HG02763 (cell line): ENCODE results near the gene SENP2.

Source experiments
- ATAC-seq: cut with Tn5 transposase; IDR thresholded peaks from one replicate; pipeline ENCODE4 v1.9.1; 2021; ENCODE audit warnings: mild to moderate bottlenecking, moderate library complexity; ENCODE audit not compliant: unreplicated experiment

Gene SENP2

DNA sequence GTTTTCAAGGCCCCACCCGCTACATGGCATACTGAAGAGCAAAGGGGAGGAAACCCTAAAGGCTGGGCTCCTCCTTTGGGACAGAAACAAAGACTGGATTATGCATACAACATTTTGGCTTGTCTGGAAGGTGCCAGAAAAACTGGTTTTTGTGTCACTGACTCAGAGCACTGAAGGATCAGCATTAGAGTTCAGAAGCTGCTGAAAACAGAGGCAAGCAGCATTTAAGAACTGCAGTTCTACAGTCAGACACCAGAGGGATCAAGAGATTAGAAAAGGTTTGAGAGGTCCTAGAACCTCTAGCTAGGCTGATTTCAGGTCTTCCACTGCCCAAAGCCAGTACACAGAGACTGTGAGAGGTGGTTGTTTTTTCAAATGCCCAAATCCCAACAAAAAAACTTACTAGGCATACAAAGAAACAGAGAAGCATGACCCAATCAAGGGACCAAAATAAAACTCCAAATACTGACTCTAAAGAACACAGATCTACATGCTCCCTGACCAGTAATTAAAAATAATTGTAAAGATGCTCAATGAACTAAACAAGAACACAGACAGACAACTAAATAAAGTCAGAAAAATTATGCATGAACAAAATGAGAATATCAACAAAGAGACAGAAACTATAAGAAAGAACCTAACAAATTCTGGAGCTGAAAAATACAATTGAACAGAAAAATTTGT lies 91.2 kb downstream of the SENP2 start:
- no peak for ATAC-seq

DNA sequence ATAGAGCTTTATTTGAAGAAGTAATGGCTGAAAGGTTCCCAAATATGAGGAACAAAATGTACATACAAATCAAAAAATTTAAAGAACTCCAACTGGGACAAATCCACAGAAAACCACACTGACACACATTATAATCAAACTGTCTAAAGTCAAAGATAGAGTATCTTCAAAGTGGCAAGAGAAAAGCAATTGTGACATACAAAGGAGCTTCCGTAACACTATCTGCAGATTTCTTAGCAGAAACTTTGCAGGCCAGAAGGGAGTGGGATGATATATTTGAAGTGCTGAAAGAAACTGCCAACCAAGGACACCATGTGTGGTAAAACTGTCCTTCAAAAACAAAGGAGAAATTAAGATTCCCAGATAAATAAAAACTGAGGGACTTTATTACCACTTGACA lies 91.9 kb downstream of the SENP2 start:
- no peak for ATAC-seq

DNA sequence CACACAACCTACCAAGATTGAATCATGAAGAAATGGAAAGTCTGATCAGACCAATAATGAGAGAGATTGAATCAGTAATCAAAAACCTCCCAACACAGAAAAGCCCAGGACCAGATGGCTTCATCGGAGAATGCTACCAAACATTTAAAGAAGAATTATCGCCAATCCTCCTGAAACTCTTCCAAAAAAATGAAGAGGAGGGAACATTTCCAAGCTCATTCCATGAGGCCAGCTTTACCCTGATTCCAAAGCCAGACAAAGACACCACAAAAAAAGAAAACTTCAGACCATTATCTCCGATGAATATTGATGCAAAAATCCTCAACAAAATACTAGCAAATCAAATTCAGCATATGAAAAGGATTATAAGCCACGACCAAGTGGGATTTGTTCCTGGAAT lies 94.1 kb downstream of the SENP2 start:
- no peak for ATAC-seq
